Gastroesophageal sphincter (tissue), 4 donors: ENCODE data around the gene EXOC6B. TPM values are rescaled to one million over a fixed set of nuclear protein-coding genes. Genes with fewer than 3 reads are reported as not detected.

ENCODE experiments used
- ATAC-seq: fragments of 150-250 bp; one replicate; pipeline ENCODE4 v1.9.1; 2016; ENCODE audit warnings: mild to moderate bottlenecking, moderate library complexity
- H3K27ac ChIP-seq, 4 donors: fragments of 200-600 bp; sonication (generic) in 3 of 4; 1 replicate in 3 of 4; 2 replicates in 1 of 4; pipeline ENCODE4 v1.5.1; 2016 to 2019
- H3K27me3 ChIP-seq: fragments of 200-600 bp; sonication (generic); one replicate; pipeline ENCODE4 v1.5.1; 2019
- H3K36me3 ChIP-seq, 2 donors: fragments of 200-600 bp; sonication (generic); one replicate each; pipeline ENCODE4 v1.5.1; 2019; ENCODE audit warnings: control low read depth in 1 of 2
- H3K4me1 ChIP-seq, 3 donors: fragments of 200-600 bp; sonication (generic); 1 replicate in 2 of 3; 2 replicates in 1 of 3; pipeline ENCODE4 v1.5.1; 2016 to 2019; ENCODE audit warnings: control low read depth in 2 of 3
- H3K4me3 ChIP-seq, 2 donors: fragments of 200-600 bp; sonication (generic); one replicate each; pipeline ENCODE4 v1.5.1; 2019; ENCODE audit warnings: mild to moderate bottlenecking in 1 of 2, moderate library complexity in 1 of 2
- H3K9me3 ChIP-seq, 3 donors: fragments of 200-600 bp; sonication (generic); one replicate each; pipeline ENCODE4 v1.5.1; 2017 to 2019; ENCODE audit warnings: control low read depth in 2 of 3
- EP300 ChIP-seq: sonication (generic); formaldehyde crosslinking; IDR thresholded peaks from one replicate; pipeline ENCODE4 v1.6.1; 2017; ENCODE audit warnings: antibody characterized with exemption, mild to moderate bottlenecking
- POLR2A ChIP-seq, 2 donors: fragments of 450-650 bp; IDR thresholded peaks; one replicate each; pipeline ENCODE4 v1.6.1; 2017; ENCODE audit warnings: antibody characterized with exemption in 2 of 2, mild to moderate bottlenecking in 2 of 2, moderate library complexity in 1 of 2
- POLR2AphosphoS5 ChIP-seq: sonication (generic); formaldehyde crosslinking; IDR thresholded peaks from one replicate; pipeline ENCODE4 v1.6.1; 2017; ENCODE audit warnings: antibody characterized with exemption
- WGBS, 2 donors: methylation state at CpG; one replicate each; pipeline ENCODE4 v1.1.5; 2018; ENCODE audit warnings: low coverage in 1 of 2; 5-methylcytosine and 5-hydroxymethylcytosine counted together
- total RNA-seq, 4 donors: library from RNA; depleted of rRNA; stranded (reverse); fragments of >200 nt; gene quantifications; one replicate each; pipeline ENCODE4 v1.1.0, GENCODE V29; 2016
- TF ChIP-seq, protein P1 (sequence below), 4 experiments: fragments of 200-600 bp in 2 of 4; fragments of 450-650 bp in 2 of 4; sonication (generic) in 1 of 4; IDR thresholded peaks; one replicate each; pipeline ENCODE4 v1.5.1; 2017 to 2019; ENCODE audit warnings: antibody characterized with exemption in 4 of 4, mild to moderate bottlenecking in 2 of 4, moderate library complexity in 2 of 4

EXOC6B gene
- total RNA-seq, 4 donors from 2014 or later, result 35.3 to 47.2 (median 41.2) TPM

DNA sequence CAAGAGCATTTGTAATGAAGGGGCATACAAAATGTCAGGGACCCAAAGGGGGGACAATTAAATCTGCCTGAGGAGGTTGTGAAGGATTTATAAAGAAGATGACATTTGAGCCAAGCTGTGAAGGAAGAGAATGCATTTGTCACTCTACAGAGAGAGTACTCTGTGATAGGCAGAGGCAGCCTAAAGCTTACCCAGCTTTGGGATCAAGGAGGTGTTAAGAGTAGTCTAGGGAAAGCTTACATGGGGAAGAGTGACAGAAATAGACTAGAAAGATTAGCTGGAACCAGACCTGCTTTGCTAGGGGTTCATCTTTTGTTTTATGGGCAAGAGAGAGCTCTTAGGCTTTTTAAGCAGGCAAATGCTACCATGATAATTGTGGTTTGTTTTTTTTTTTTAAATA, 509.1 kb downstream of the EXOC6B start:
- ATAC-seq, result no peak
- no peak for TF ChIP-seq EP300
- TF ChIP-seq POLR2A (IDR thresholded peaks at IDR 0.05), result no peak
- TF ChIP-seq, protein P1, sequence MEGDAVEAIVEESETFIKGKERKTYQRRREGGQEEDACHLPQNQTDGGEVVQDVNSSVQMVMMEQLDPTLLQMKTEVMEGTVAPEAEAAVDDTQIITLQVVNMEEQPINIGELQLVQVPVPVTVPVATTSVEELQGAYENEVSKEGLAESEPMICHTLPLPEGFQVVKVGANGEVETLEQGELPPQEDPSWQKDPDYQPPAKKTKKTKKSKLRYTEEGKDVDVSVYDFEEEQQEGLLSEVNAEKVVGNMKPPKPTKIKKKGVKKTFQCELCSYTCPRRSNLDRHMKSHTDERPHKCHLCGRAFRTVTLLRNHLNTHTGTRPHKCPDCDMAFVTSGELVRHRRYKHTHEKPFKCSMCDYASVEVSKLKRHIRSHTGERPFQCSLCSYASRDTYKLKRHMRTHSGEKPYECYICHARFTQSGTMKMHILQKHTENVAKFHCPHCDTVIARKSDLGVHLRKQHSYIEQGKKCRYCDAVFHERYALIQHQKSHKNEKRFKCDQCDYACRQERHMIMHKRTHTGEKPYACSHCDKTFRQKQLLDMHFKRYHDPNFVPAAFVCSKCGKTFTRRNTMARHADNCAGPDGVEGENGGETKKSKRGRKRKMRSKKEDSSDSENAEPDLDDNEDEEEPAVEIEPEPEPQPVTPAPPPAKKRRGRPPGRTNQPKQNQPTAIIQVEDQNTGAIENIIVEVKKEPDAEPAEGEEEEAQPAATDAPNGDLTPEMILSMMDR (IDR thresholded peaks at IDR 0.05), result no peak
- no peak for TF ChIP-seq POLR2AphosphoS5
- Histone ChIP-seq H3K27me3 (no peaks in the 10 kb centered on the region), H3K4me1 (no peaks in the 10 kb centered on the region), H3K27ac (no peak overlapping the region), H3K9me3 (no peaks in the 10 kb centered on the region), H3K4me3 (no peak overlapping the region), H3K36me3 (no peaks in the 10 kb centered on the region)

DNA sequence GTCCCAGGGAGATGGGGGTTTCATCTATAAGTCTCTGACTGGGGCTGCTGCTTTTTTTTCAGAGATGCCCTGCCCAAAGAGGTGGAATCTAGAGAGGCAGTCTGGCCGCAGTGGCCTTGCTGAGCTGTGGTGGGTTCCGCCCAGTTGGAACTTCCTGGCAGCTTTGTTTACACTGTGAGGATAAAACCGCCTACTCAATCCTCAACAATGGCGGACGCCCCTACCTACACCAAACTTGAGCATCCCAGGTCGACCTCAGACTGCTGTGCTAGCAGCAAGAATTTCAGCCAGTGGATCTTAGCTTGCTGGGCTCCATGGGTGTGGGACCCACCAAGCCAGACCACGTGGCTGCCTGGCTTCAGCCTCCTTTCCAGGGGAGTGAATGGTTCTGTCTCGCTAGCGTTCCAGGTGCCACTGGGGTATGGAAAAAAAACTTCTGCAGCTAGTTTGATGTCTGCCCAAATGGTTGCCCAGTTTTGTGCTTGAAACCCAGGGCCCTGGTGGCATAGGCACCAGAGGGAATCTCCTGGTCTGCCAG, 525.6 kb downstream of the EXOC6B start:
- H3K36me3 ChIP-seq, result no peaks in the 10 kb centered on the region
- H3K4me3 ChIP-seq, result no peak overlapping the region
- no peaks in the 10 kb centered on the region for H3K27me3 ChIP-seq
- no peak for TF ChIP-seq POLR2A (IDR thresholded peaks at IDR 0.05)
- TF ChIP-seq POLR2AphosphoS5, result no peak
- TF ChIP-seq, protein P1 (IDR thresholded peaks at IDR 0.05), result no peak
- TF ChIP-seq EP300, result no peak
- H3K4me1 ChIP-seq, result no peaks in the 10 kb centered on the region
- WGBS, 2 donors, result 100% methylated on average over 1 of the region's 9 CpGs; no CpG with 5 or more reads in 1 of the 2 donors
- H3K9me3 ChIP-seq, result no peaks in the 10 kb centered on the region
- ATAC-seq, result no peak
- no peak overlapping the region for H3K27ac ChIP-seq

DNA sequence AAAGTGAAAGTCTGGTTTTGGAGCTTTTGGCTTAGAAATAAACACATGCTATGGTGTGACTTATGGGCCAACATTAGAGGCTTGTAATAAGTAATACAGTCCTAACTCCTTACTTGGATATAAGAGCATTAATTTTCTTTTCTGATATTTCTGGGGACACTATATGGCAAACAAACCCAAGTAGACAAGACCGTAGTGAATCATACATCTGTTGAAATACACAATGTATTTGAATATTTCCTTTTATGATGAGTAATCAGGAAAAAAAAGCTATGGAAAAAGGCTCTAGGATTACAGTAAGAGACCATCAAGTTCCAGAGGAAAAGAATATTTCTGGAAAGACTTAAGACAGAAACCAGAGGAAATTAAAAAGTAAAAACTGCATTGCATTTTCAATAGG, 532.2 kb downstream of the EXOC6B start:
- no peak for ATAC-seq
- no peaks in the 10 kb centered on the region for H3K36me3 ChIP-seq
- H3K27me3 ChIP-seq, result no peaks in the 10 kb centered on the region
- H3K9me3 ChIP-seq, result no peaks in the 10 kb centered on the region
- TF ChIP-seq POLR2AphosphoS5, result no peak
- no peak for TF ChIP-seq EP300
- H3K4me1 ChIP-seq, result no peaks in the 10 kb centered on the region
- 42 to 50% methylated on average over 1 of the region's 1 CpG for WGBS, 2 donors
- H3K27ac ChIP-seq, result no peak overlapping the region
- H3K4me3 ChIP-seq, result no peak overlapping the region

DNA sequence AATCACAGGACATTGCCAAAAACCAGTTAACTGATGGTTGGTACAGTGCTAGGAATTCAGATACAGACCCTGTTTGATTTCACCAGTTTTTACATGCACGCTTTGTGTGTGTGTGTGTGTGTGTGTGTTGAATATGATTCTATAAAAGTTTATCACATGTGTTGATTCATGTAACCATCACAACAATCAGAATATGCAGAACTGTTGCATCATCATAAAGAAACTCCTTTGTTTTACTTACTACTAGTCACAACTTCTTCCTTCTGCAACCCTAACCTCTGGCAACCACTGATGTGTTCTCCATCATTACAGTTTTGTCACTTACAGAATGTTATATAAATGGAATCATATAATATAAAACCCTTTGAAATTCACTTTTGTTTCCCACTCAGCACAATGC, 533.4 kb downstream of the EXOC6B start:
- Histone ChIP-seq H3K4me3 (no peak overlapping the region), H3K27me3 (no peaks in the 10 kb centered on the region), H3K9me3 (no peaks in the 10 kb centered on the region), H3K27ac (no peak overlapping the region), H3K36me3 (no peaks in the 10 kb centered on the region), H3K4me1 (no peaks in the 10 kb centered on the region)
- no peak for TF ChIP-seq POLR2AphosphoS5
- TF ChIP-seq, protein P1 (IDR thresholded peaks at IDR 0.05), result no peak
- TF ChIP-seq EP300, result no peak
- no peak for TF ChIP-seq POLR2A (IDR thresholded peaks at IDR 0.05)
- 91 to 100% methylated on average over 1 of the region's 1 CpG for WGBS, 2 donors
- no peak for ATAC-seq

DNA sequence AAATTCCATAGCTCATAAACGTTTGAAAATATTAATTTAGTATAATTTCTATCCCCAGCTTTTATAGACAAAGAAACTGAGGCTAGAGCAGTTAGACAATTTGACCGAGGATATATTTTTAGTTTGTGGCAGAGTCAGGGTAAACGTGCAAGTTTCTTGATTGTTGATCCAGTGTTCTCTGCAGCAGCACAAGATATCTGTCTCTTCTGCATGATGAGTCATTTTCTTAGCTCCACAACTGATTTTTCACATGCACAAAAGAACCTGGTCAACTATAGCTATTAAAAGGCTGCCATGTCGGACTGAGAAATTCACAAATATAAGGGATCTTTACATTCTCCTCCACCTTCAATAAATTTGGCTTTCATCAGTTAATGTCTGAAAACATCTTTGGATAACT, 534.8 kb downstream of the EXOC6B start:
- no peaks in the 10 kb centered on the region for H3K27me3 ChIP-seq
- H3K27ac ChIP-seq, result no peak overlapping the region
- no peak for ATAC-seq
- no peaks in the 10 kb centered on the region for H3K9me3 ChIP-seq
- H3K4me1 ChIP-seq, result no peaks in the 10 kb centered on the region
- WGBS, 2 donors, result 32 to 52% methylated on average over 4 of the region's 4 CpGs
- no peak overlapping the region for H3K4me3 ChIP-seq
- no peak for TF ChIP-seq POLR2AphosphoS5
- TF ChIP-seq, protein P1 (IDR thresholded peaks at IDR 0.05), result no peak
- no peak for TF ChIP-seq EP300
- TF ChIP-seq POLR2A (IDR thresholded peaks at IDR 0.05), result no peak
- H3K36me3 ChIP-seq, result no peaks in the 10 kb centered on the region
